IPS DF 19.7 (cell line): ENCODE results near the gene MKI67.

Experiments
- DNase-seq: peaks from one replicate; pipeline ENCODE4 v3.0.0-alpha.2; 2013; ENCODE audit warnings: low read depth, low spot score

Gene MKI67

DNA sequence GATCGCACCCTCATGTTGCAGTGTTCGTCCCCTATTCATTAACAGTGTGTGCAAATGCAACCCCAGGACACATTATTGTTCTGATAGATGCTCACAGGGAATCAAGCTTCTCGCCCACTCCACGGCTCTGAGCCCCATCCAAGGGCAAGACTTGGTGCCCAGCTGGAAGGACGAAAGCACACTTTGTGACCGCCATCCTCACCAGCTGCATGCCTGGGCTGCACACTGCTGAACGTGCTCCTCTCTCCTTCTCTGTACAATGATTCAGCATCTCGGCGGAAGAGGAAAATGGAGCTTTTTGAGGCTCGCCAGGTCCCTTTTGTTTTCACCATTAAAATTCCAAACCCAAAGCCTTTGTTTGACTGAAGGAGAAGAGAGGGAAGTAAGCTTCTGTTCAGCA lies 41.9 kb downstream of the MKI67 start:
- no peak for DNase-seq

DNA sequence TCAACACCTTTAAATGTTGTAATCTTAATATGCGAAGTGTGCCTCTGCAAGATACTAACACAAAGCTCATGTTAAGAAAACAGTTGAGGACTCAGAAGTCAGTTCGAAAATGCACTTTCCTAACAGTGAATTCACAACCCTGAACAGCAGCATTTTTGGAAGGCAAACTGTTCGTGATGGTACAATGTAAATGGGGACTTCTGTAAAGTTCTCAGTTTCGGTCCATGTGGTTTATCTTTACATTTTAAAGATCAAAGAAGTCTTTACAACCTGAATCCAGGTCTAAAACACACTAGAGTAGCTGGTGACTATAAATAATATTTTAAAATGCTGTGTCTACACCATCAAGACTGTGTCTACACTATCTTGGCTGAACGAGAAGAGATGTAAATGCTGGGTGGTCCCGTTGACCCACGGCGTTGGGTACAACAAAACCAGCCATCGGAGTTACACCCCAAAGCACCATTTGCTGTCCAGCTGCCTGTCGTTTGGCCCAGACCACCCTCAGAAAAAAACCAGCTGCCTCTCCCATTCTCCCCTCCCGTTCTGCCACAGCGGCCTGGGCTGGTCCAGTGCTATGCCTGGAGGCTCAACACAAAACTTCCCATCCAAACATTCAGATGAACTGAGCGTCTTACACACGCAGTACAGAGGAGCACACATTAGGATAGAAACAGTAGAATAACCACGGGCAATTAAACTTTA lies 42.9 kb downstream of the MKI67 start:
- DNase-seq, result no peak

DNA sequence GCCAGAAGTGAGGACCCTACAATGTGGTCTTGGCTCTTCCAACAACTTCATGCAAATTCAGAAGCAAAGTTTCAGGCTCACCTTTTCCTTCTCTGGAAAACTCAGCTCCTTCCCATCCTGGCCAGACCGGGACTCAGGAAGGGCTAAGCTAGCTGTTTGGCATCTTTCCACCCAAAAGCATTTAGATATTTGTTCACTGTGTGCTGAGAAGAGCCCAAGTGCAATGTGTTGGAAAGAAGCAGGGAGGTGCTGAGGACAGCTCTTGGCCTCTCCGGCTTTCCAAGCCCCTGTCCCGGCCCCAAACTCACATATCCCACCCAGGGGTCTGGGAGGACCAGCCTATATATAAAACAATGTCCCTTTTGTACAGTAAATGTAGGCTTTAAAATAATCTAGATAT lies 44.5 kb downstream of the MKI67 start:
- DNase-seq, result no peak

DNA sequence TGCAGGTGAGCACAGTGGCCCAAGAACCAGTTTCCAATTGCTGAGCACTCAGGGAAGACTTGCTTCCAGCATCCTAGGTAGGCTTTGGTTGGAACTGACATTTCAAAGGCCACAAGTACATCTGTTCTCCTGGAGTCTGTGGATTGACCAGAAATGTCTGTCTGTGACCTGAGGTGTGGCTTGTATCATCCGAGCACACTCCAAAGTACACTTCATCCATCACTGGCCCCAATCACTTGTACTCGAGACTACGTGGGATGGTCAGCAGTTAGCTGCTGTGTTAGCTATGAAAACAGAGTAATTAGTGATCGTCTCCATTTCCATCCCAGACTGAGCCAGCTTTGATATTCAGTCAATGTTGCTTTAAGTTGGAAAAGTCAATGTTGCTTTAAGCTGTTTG lies 45.0 kb downstream of the MKI67 start:
- no peak for DNase-seq

- no peak for DNase-seq
These were observed 45.6 kb downstream of the MKI67 start for GRCh38 chr10:128080641-128081040.

DNA sequence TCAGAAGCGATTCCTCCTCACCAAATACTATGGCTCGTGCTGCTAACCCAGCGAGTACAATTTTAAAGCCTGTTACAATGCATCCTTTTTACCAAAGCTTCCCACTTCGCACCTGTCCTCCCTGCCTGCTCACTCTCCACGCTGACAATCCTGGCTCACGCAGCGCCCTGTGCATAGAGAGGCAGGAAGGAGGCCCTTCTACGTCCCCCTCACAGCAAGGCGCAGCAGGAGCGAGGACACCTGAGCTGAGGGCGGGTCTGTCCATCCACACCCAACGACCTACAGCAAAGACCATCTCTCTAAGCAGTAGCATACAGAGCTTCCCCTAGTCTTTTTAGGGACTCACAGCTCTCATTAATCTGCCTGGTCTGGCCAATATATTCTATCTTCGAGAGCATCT lies 46.0 kb downstream of the MKI67 start:
- no peak for DNase-seq

- no peak for DNase-seq
These were observed 47.9 kb downstream of the MKI67 start for GRCh38 chr10:128078136-128078969.

DNA sequence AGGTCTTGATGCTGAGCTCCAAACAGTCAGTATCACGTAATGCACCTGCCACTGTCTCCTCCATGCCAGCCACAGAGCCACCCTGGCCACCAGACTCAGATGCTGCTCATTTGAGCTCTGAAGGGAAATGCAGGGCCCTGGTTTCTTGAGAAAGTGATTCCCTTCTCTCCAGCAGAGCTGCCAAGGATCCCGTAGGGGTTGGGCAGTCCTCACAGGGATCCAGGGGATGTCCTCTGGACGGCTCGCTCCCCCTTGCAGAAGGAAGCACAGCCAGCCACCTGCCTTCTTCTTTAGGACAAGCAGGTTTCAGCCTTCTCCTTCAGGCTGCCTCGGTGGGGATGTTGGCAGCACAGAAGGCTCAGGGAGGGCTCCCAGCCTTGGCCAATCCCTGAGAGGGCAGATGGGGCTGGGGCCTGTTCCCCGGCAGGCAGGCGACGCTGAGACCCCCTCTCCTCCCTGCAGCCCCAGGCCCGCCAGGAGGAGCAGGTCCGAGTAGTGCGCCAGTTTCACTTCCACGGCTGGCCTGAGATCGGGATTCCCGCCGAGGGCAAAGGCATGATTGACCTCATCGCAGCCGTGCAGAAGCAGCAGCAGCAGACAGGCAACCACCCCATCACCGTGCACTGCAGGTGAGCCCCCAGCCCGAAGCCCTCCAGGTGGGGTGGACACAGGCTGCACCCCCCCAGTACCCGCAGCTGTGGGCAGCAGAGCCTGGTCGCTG lies 48.9 kb downstream of the MKI67 start:
- DNase-seq, result no peak

DNA sequence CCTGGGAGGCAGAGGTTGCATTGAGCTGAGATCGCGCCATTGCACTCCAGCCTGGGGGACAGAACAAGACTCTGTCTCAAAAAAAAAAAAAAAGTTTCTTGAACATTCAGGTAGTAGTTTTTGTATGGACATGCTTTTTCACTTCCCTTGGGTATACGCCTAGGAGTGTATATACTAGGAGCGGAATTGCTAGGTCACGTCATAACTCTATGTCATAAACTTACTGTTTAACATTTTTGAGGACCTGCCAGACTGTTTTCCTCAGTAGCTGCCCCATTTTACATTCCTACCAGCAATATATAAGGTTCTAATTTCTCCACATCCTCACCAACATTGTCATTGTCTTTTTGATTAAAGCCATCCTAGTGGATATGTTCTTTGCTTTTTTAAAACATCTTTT lies 51.6 kb downstream of the MKI67 start:
- no peak for DNase-seq

- no peak for DNase-seq
These were observed 52.3 kb downstream of the MKI67 start for GRCh38 chr10:128073890-128074289.

DNA sequence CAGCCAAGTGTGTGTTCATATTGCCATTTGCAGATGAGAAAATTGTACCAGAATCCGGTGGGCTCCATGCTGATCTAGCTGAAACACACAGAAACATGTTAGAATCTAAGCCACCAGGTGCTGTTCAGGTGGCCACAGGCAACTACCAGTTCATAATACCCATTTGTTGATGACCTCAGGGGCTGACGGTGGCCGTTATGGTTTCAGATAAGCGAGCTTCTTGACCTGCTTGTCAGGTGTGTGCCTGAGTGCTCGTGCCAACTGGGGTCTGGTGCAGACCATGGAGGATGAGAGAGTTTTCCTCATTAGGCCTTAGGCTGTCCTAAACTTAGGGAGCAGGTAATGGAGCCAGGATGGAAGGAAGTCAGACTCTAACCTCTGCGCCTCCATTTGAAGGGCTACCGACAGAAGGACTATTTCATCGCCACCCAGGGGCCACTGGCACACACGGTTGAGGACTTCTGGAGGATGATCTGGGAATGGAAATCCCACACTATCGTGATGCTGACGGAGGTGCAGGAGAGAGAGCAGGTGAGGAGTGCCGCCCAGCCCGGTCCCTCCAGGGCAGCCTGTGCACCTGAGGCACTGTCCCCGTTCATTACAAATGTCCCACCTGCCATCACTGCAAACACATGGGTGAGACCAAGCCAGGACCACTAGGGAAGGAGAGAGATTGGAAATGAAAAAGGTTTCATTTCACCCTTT lies 53.1 kb downstream of the MKI67 start:
- no peak for DNase-seq

DNA sequence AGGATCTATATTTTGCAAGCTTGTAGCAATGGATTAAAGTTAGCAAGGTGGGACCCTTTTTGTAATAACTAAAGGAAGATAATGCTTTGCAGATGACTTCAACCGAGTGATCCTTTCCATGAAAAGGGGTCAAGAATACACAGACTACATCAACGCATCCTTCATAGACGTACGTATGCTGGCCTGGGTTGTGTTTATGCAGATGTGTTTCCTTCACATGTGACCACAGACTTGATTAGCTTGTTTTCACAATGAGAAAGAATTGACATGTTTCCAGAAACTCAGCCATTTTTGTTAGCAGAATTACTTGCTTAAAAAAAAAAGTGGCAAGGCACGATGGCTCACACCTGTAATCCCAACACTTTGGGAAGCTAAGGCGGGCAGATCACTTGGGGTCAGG lies 54.2 kb downstream of the MKI67 start:
- DNase-seq, result no peak

DNA sequence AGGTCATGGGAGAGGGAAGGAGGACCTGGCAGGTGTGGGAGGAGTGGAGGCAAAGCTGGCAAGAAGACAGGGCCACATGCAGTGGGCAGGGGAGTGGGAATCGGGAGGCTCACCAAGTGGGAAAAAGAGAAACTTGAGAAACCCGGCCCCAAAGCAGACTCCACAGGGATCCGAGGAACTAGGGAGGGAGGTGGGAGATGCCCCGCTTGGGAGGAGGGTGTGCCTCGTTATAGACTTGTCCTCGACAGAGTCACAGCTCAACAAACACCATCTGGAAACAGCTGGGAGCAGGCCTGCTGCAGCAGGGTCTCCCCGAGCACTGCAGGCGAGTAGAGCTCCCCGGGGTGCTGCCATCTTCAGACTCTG lies 54.8 kb downstream of the MKI67 start:
- DNase-seq, result no peak

GRCh38 chr10:128070721-128071416 lies 55.4 kb downstream of the MKI67 start:
- no peak for DNase-seq

DNA sequence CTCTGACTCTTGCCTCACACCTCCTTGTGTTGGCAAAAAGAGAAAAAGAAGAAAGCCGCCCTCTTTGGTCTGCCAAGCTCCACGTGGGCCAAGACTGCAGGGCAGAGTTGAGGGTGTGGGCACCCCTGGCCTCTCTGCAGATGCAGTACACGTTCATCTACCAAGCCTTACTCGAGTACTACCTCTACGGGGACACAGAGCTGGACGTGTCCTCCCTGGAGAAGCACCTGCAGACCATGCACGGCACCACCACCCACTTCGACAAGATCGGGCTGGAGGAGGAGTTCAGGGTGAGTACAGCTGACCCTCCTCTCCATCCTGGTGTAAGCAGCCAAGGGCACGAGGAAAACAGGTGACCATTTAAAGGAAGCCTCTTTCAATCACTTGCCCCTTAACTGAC lies 56.1 kb downstream of the MKI67 start:
- no peak for DNase-seq

- DNase-seq, result peak; percentile 30
These were observed 56.7 kb downstream of the MKI67 start for GRCh38 chr10:128069351-128070051.

DNA sequence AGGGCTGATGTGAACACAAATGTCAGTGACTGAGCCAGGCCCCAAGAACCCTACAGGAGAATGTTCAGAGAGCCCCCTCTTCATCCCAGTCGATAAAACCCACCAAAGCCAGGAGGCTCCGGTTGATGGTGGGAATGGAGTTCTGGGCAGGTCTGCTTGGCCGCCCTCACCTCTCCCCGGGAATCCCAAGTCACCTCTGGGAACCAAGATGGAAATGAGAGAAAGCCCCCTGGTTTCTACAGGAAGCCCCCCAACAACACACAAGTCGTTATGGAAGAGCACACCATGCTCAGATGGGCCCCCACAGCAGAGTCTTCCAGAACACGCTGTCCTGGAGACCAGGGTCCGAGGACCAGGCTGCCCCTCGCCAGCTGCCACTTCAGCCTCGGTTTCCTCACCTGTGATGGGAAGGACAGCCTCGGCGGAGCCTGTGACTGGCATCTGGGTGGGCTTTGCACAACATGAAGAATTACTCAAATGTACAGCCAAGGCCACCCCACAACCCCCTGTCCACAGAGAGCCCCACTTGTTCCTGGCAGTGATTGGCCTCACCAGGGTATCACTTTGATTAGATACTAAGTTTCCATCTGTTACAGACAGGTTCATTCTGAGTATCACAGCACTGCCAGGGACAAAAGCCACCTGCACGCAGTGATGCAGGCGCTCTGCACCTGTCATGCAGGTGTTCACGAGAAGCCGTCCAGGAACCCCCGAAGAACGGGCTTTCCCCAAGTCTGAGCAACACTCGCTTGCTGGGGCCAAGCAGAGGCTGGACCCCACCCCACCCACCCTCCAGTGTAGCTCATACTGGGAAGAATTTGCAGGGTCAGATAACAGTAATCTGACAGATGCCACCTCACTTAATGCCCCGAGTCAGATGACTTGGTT lies 57.6 kb downstream of the MKI67 start:
- no peak for DNase-seq

DNA sequence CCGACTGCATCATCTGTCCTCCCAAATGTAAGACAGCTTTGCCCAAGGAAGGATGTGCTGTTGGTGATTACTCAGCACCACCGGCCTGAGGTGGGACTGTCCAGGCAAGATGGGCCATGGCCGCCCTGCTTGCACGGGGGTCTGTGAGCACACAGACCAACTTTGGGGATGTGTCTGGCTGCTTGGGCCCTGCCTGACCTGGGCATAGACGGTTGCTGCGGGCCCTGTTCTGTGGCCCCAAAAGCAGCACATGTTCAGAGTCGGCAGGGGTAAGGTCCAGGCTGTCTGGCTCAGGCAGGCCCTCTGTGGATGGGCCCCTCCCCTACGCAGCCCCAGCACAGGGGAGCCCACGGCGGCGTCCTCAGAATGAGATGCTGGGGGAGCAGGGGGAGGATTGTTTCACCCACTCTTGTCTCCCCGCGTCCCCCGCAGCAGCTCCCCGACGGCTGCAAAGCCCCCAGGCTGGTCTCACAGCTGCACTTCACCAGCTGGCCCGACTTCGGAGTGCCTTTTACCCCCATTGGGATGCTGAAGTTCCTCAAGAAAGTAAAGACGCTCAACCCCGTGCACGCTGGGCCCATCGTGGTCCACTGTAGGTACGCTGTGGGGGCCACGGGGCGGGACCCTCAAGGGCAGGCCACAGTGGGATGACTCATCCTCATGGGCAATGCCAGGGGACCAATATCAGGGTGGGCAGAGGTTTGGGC lies 58.4 kb downstream of the MKI67 start:
- no peak for DNase-seq

DNA sequence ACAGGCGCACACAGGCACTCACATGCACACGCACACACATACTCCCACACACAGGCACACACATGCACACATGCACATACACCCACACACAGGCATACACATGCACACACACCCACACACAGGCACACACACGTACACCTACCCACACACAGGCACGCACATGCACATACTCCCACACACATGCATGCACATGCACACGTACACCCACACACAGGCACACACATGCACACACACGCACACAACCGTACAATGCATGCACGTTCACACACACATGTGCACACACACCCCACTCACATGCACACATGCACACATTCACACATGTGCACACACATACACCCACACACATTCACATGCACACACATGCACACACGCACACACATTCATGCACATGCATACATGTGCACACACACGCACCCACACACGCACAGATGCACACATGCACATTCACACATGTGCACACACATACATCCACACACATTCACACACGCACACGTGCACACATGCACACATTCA lies 59.3 kb downstream of the MKI67 start:
- no peak for DNase-seq
